ENCODE results near the gene ZBTB16. TPM values are rescaled to one million over a fixed set of nuclear protein-coding genes. Genes with fewer than 3 reads are reported as not detected.

ZBTB16 gene
- total and polyA plus RNA-seq, 4 donors = 8.9 to 140 (median 34.5) TPM

DNA sequence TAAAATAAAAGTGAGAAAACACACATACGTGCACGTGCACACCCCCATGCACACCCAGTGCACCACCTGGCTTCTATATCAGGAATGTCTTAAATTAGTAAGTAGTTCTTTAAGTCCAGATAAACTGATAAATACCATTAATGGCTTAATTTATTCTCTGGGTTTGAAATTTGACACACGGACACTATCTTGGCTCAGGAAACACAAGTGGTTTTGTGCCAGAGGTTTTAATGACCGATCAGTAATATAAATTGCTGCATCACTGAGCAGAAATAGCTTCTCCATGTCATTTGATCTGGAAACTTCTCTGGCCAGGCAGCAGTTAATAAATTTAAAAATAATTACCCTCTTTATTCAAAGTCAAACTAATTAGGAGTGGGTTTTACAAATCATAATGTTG, 135.2 kb downstream of the ZBTB16 start:
- peaks cover 6 to 43% (median 18%) of the 10 kb centered on the region in 4 donors for H3K4me1 ChIP-seq (ENCODE audit: control insufficient read depth in 4 of 4, insufficient read depth in 4 of 4, low read length in 3 of 4)
- no peak overlapping the region for H3K4me3 ChIP-seq (ENCODE audit: low read depth in 1 of 3, low read length in 3 of 3)
- H3K27me3 ChIP-seq (ENCODE audit: control insufficient read depth in 4 of 4, insufficient read depth in 4 of 4, low read length in 3 of 4) = no peaks in the 10 kb centered on the region
- TF ChIP-seq TAF1 (conservative IDR thresholded peaks at IDR 0.05) (no peak), NR2F2 (IDR thresholded peaks at IDR 0.05) (no peak), JUND (IDR thresholded peaks at IDR 0.05) (no peak), RAD21 (IDR thresholded peaks at IDR 0.05) (no peak), HNF4G (IDR thresholded peaks at IDR 0.05) (no peak), HNF4A (conservative IDR thresholded peaks at IDR 0.05) (no peak), FOXA2 (IDR thresholded peaks at IDR 0.05) (no peak), GABPA (IDR thresholded peaks at IDR 0.05 in 1 of 2, conservative IDR thresholded peaks at IDR 0.05 in 1 of 2) (no peak), RXRA (IDR thresholded peaks at IDR 0.05) (no peak), FOXA1 (IDR thresholded peaks at IDR 0.05) (no peak), EGR1 (IDR thresholded peaks at IDR 0.05; ENCODE audit: low read depth in 2 of 2) (no peak), SP1 (IDR thresholded peaks at IDR 0.05) (no peak), YY1 (IDR thresholded peaks at IDR 0.05) (no peak)
- TF ChIP-seq, protein P1, sequence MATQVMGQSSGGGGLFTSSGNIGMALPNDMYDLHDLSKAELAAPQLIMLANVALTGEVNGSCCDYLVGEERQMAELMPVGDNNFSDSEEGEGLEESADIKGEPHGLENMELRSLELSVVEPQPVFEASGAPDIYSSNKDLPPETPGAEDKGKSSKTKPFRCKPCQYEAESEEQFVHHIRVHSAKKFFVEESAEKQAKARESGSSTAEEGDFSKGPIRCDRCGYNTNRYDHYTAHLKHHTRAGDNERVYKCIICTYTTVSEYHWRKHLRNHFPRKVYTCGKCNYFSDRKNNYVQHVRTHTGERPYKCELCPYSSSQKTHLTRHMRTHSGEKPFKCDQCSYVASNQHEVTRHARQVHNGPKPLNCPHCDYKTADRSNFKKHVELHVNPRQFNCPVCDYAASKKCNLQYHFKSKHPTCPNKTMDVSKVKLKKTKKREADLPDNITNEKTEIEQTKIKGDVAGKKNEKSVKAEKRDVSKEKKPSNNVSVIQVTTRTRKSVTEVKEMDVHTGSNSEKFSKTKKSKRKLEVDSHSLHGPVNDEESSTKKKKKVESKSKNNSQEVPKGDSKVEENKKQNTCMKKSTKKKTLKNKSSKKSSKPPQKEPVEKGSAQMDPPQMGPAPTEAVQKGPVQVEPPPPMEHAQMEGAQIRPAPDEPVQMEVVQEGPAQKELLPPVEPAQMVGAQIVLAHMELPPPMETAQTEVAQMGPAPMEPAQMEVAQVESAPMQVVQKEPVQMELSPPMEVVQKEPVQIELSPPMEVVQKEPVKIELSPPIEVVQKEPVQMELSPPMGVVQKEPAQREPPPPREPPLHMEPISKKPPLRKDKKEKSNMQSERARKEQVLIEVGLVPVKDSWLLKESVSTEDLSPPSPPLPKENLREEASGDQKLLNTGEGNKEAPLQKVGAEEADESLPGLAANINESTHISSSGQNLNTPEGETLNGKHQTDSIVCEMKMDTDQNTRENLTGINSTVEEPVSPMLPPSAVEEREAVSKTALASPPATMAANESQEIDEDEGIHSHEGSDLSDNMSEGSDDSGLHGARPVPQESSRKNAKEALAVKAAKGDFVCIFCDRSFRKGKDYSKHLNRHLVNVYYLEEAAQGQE (IDR thresholded peaks at IDR 0.05) = no peak
- TF ChIP-seq, protein P2, sequence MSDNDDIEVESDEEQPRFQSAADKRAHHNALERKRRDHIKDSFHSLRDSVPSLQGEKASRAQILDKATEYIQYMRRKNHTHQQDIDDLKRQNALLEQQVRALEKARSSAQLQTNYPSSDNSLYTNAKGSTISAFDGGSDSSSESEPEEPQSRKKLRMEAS (IDR thresholded peaks at IDR 0.05) = no peak
- TF ChIP-seq, protein P3, sequence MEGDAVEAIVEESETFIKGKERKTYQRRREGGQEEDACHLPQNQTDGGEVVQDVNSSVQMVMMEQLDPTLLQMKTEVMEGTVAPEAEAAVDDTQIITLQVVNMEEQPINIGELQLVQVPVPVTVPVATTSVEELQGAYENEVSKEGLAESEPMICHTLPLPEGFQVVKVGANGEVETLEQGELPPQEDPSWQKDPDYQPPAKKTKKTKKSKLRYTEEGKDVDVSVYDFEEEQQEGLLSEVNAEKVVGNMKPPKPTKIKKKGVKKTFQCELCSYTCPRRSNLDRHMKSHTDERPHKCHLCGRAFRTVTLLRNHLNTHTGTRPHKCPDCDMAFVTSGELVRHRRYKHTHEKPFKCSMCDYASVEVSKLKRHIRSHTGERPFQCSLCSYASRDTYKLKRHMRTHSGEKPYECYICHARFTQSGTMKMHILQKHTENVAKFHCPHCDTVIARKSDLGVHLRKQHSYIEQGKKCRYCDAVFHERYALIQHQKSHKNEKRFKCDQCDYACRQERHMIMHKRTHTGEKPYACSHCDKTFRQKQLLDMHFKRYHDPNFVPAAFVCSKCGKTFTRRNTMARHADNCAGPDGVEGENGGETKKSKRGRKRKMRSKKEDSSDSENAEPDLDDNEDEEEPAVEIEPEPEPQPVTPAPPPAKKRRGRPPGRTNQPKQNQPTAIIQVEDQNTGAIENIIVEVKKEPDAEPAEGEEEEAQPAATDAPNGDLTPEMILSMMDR (IDR thresholded peaks at IDR 0.05; ENCODE audit: low read depth, low read length, missing input control) = no peak
- TF ChIP-seq, protein P4, sequence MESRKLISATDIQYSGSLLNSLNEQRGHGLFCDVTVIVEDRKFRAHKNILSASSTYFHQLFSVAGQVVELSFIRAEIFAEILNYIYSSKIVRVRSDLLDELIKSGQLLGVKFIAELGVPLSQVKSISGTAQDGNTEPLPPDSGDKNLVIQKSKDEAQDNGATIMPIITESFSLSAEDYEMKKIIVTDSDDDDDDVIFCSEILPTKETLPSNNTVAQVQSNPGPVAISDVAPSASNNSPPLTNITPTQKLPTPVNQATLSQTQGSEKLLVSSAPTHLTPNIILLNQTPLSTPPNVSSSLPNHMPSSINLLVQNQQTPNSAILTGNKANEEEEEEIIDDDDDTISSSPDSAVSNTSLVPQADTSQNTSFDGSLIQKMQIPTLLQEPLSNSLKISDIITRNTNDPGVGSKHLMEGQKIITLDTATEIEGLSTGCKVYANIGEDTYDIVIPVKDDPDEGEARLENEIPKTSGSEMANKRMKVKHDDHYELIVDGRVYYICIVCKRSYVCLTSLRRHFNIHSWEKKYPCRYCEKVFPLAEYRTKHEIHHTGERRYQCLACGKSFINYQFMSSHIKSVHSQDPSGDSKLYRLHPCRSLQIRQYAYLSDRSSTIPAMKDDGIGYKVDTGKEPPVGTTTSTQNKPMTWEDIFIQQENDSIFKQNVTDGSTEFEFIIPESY (IDR thresholded peaks at IDR 0.05) = no peak
- TF ChIP-seq, protein P5, sequence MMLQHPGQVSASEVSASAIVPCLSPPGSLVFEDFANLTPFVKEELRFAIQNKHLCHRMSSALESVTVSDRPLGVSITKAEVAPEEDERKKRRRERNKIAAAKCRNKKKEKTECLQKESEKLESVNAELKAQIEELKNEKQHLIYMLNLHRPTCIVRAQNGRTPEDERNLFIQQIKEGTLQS (IDR thresholded peaks at IDR 0.05) = no peak
- DNase-seq (ENCODE audit: low spot score) = no peak
- H3K36me3 ChIP-seq (ENCODE audit: control insufficient read depth in 4 of 4, insufficient read depth in 3 of 4, low read depth in 1 of 4, low read length in 3 of 4) = peaks cover 2 to 10% (median 9%) of the 10 kb centered on the region in 4 donors
- no peak overlapping the region for H3K27ac ChIP-seq (ENCODE audit: low read depth in 1 of 2, low read length in 2 of 2)
- WGBS = 67% methylated on average over 4 of the region's 4 CpGs
- H3K9ac ChIP-seq (ENCODE audit: low read depth in 1 of 2, low read length in 2 of 2) = no peak overlapping the region
- no peaks in the 10 kb centered on the region for H3K9me3 ChIP-seq (ENCODE audit: control insufficient read depth in 4 of 4, low read length in 3 of 4)

All from liver (tissue), 9 donors.